HG03103 (cell line): ENCODE measurements around the gene ANAPC15.

Experiments
- ATAC-seq: cut with Tn5 transposase; IDR thresholded peaks from one replicate; pipeline ENCODE4 v1.9.1; 2021; ENCODE audit warnings: low read depth; ENCODE audit not compliant: unreplicated experiment

ANAPC15 gene

GRCh38 chr11:72088076-72088808 is 24.3 kb downstream of the ANAPC15 start:
- ATAC-seq, result no peak

DNA sequence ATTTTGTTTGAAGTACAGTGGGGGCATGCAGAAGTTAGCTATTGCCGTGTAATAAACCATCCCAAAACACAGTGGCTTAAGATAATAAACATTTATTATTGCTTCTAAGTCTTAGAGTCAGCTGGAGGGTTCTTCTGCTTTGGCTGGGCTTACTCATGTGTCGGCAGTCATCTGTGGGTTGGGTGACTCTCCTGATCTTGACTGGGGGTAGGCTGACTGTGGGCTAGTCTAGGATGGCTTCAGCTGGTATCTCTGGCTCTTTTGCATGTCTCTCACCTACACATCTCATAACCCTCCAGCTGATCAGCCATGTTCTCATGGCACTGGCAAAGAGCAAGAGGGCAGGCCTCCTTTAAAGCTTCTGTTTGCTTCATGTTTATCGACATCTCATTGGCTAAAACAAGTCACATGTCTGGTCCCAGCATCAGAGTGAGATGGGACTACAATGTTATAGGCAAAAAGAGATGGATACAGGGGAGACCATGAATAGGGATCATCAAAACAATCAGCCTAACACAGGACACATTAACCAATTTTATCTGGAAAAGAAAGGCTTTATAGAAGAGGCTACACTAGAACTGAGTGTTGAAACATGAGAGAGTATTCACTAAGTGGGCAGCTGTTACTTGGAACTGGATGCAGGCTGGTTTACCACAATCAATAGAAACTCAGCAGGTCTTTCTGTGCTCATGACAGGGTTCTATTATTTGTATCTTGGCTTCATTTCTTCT is 26.7 kb downstream of the ANAPC15 start:
- no peak for ATAC-seq

DNA sequence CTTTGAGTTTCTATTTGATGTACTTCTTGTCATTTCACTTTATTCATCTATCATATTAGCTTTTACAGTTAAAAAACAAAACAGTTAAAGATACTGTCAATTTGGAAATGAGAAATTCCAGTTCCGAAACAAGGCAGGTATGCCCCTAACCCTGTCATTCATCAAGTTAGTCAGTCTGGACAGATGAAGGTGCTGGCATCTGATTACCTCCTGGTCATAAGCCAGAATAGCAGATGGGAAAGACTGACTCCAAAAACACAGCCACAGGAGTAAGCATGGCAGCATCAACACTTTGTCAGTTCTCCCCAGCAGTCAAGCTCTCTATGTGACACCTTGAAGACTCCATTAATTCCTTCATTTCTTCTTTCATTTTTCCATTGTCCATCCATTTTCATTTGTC is 27.5 kb downstream of the ANAPC15 start:
- no peak for ATAC-seq

DNA sequence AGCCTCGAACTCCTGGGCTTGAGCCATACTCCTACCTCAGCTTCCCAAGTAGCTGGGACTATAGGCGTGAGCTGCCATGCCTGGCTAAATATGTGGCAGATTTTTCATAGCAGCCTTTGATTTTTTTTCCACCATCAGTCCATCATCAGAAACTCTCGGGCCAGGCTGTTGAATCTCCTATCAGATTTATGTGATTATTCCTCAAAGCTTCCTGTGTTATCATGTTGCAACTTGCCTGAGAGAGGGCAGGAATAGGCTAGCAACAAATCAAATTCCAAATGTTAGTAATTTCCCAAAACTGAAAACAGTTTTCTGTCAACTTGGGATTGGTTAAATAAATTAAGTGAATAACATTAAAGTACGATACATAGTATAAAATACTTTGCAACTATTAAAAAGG is 28.4 kb downstream of the ANAPC15 start:
- ATAC-seq, result no peak

- ATAC-seq, result no peak
These were observed 29.1 kb downstream of the ANAPC15 start for GRCh38 chr11:72083414-72083813.

DNA sequence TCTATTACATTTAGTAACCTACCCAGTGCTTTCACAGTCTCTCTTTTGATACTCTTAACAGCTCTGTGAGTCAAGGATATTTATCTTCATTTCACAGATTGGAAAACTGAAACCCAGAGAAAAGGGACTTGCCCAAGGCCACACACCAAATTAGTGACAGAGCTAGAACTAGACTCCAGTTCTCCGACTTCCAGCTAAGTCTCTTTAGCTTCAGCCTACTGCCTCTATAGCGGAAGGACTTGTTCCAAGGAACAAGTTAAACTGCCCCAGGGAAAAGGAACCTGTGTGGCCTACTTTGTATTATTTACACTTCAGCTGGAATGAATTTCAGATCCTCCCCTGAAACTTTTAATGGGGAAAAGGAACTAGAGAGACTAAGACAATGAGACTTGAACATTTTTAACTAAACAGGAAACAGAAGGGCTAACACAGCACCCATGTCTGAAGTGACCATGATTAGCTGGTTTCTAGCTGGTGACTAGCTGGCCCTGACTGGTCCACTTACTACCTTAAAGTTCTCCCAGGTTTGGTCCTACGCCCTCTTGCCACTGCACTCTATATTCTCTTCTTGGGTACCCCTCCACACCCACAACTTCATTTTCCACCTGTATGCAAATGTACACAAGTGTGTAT is 30.6 kb downstream of the ANAPC15 start:
- ATAC-seq, result no peak

- no peak for ATAC-seq
These were observed 31.3 kb downstream of the ANAPC15 start for GRCh38 chr11:72081184-72081644.

GRCh38 chr11:72080326-72081183 is 31.9 kb downstream of the ANAPC15 start, which contains the start of the genes LRRC51 and NUMA1:
Gene LRRC51, plus strand, starts transcription at chr11:72080850. Its CDS starts 8,234 bp downstream, at chr11:72089084.
Gene NUMA1, minus strand, starts transcription at chr11:72080542. Its CDS starts 44,599 bp downstream, at chr11:72035943.
- peak; percentile 89 for ATAC-seq

- no peak for ATAC-seq
These were observed 32.6 kb downstream of the ANAPC15 start for GRCh38 chr11:72079819-72080325.

- ATAC-seq, result no peak
These were observed 34.0 kb downstream of the ANAPC15 start for GRCh38 chr11:72078477-72078876.

GRCh38 chr11:72075756-72076155 is 36.7 kb downstream of the ANAPC15 start:
- no peak for ATAC-seq

DNA sequence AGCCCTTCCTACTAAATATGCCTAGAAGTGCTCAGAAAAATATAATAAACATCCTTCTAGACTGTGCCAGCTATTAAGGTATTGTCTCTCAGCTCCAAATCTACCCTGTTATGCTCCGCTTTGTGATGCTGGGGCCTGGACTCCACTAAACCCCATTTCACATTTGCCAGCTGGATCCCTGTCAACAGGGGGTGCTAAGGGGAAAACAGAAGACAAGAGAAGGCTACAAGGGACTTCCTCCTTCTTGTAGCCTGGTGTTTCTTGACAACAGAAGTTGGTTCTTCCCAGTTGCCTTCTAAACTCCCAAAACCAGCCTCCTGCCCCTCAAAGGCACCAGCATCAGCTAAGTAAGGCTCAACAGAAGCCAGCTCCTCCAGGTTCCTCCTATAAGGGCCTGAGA is 37.4 kb downstream of the ANAPC15 start:
- no peak for ATAC-seq

GRCh38 chr11:72072348-72072747 is 40.1 kb downstream of the ANAPC15 start:
- no peak for ATAC-seq

DNA sequence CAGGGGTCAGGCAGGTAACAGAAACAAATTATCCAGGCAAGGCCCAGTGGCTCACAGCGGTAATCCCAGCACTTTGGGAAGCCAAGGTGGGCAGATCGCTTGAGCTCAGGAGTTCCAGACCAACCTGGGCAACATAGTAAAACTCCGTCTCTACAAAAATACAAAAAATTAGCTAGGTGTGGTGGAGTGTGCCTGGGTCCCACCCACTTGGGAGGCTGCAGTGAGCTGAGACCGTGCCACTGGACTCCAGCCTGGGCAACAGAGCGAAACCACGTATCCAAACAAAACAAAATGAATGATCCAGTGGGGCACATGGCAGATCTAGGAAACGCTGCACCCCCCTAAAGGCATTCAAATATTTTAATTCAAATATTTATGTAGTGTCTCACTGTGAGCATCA is 42.0 kb downstream of the ANAPC15 start:
- no peak for ATAC-seq

GRCh38 chr11:72069787-72070251 is 42.7 kb downstream of the ANAPC15 start:
- no peak for ATAC-seq

GRCh38 chr11:72069200-72069599 is 43.3 kb downstream of the ANAPC15 start:
- ATAC-seq, result no peak

DNA sequence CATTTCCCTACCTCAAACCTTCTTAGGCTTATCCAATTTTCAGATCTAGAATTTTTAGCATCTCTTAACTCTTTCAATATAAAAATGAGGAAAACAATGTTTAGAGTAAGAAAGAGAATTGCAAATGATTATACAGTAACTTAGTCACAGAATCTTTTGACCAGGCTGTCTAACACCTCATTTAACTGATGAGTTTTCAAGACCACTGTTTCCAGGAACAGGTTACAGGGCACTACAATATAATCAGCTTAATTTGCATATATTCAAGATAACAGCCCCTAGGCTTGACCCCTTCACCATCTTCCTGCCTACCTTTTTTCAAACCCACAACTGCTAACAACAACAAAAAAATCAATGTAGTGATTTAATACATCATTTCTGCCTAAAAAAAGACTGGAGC is 44.8 kb downstream of the ANAPC15 start:
- ATAC-seq, result no peak

- no peak for ATAC-seq
These were observed 45.2 kb downstream of the ANAPC15 start for GRCh38 chr11:72067266-72067665.

- ATAC-seq, result no peak
These were observed 45.6 kb downstream of the ANAPC15 start for GRCh38 chr11:72066855-72067254.

- ATAC-seq, result no peak
These were observed 50.6 kb downstream of the ANAPC15 start for GRCh38 chr11:72061739-72062396.
